ENCODE results near the gene CATSPERZ. TPM values are rescaled to one million over a fixed set of nuclear protein-coding genes. Genes with fewer than 3 reads are reported as not detected.
A peak's percentile ranks its signal among the peaks of the same experiment; 100 is the strongest.

CATSPERZ gene
- total RNA-seq, 1 donor from 2014 or later = not detected

GRCh38 chr11:64296236-64296635, 3.9 kb upstream of the CATSPERZ start:
- TF ChIP-seq CTCF (IDR thresholded peaks at IDR 0.05) = no peak
- no peaks in the 10 kb centered on the region for H3K36me3 ChIP-seq
- peaks cover 19% of the 10 kb centered on the region for H3K4me1 ChIP-seq
- H3K4me3 ChIP-seq = no peak overlapping the region
- H3K27ac ChIP-seq = no peak overlapping the region
- no peak for ATAC-seq
- peaks cover 81% of the 10 kb centered on the region for H3K27me3 ChIP-seq
- intact Hi-C loops (cut with DNase I) = no loop called here
- DNase-seq = no peak
- no peaks in the 10 kb centered on the region for H3K9me3 ChIP-seq

GRCh38 chr11:64296830-64297698, 3.1 kb upstream of the CATSPERZ start:
- Histone ChIP-seq H3K4me3 (no peak overlapping the region), H3K36me3 (no peaks in the 10 kb centered on the region), H3K4me1 (peaks cover 19% of the 10 kb centered on the region), H3K9me3 (no peaks in the 10 kb centered on the region), H3K27ac (no peak overlapping the region), H3K27me3 (peaks cover 73% of the 10 kb centered on the region)
- intact Hi-C loops (cut with DNase I) = no loop called here
- DNase-seq (no peak), ATAC-seq (no peak)
- TF ChIP-seq CTCF (IDR thresholded peaks at IDR 0.05) = no peak

- H3K4me1 ChIP-seq = peaks cover 19% of the 10 kb centered on the region
- no peak overlapping the region for H3K27ac ChIP-seq
- H3K4me3 ChIP-seq = no peak overlapping the region
- intact Hi-C loops (cut with DNase I) = no loop called here
- H3K9me3 ChIP-seq = no peaks in the 10 kb centered on the region
- DNase-seq (no peak), ATAC-seq (no peak)
- H3K36me3 ChIP-seq = no peaks in the 10 kb centered on the region
- H3K27me3 ChIP-seq = peaks cover 65% of the 10 kb centered on the region
- TF ChIP-seq CTCF (IDR thresholded peaks at IDR 0.05) = no peak
These were observed 2.3 kb upstream of the CATSPERZ start for GRCh38 chr11:64297699-64298358.

GRCh38 chr11:64298966-64299846, 952 bp upstream of the CATSPERZ start:
- ATAC-seq = peak; percentile 65
- Histone ChIP-seq H3K4me1 (peaks cover 24% of the 10 kb centered on the region), H3K4me3 (peak overlapping the region; percentile 55), H3K27ac (peak overlapping the region; percentile 48), H3K36me3 (no peaks in the 10 kb centered on the region), H3K9me3 (no peaks in the 10 kb centered on the region), H3K27me3 (peaks cover 57% of the 10 kb centered on the region)
- no peak for TF ChIP-seq CTCF (IDR thresholded peaks at IDR 0.05)
- intact Hi-C loops (cut with DNase I) = no loop called here
- peak; percentile 86 for DNase-seq
